Lower leg skin (tissue), 3 donors: ENCODE data around the gene OR8G1.

Experiments
- CTCF ChIP-seq, 3 donors: fragments of 450-650 bp; IDR thresholded peaks; one replicate each; pipeline ENCODE4 v1.5.1; 2016; ENCODE audit warnings: antibody characterized with exemption in 3 of 3, mild to moderate bottlenecking in 3 of 3, moderate library complexity in 2 of 3
- POLR2A ChIP-seq, 2 donors: fragments of 450-650 bp; IDR thresholded peaks; one replicate each; pipeline ENCODE4 v1.6.1; 2016 to 2017; ENCODE audit warnings: antibody characterized with exemption in 2 of 2, mild to moderate bottlenecking in 1 of 2, moderate library complexity in 1 of 2

GRCh38 chr11:124285610-124286344 lies 44.9 kb downstream of the OR8G1 start:
- TF ChIP-seq CTCF (IDR thresholded peaks at IDR 0.05) (no peak), POLR2A (IDR thresholded peaks at IDR 0.05) (no peak)
